Esophagus squamous epithelium (tissue), 4 donors: ENCODE results near the gene GAB2.

Experiments
- POLR2A ChIP-seq, 4 donors: fragments of 450-650 bp; IDR thresholded peaks; one replicate each; pipeline ENCODE4 v1.6.1; 2017; ENCODE audit warnings: antibody characterized with exemption in 4 of 4, mild to moderate bottlenecking in 4 of 4, moderate library complexity in 3 of 4
- TF ChIP-seq, protein P1 (sequence below), 6 experiments: fragments of 450-650 bp in 4 of 6; fragments of 200-600 bp in 2 of 6; sonication (generic) in 2 of 6; IDR thresholded peaks; one replicate each; pipeline ENCODE4 v1.5.1; 2016 to 2019; ENCODE audit warnings: antibody characterized with exemption in 6 of 6, mild to moderate bottlenecking in 4 of 6, moderate library complexity in 4 of 6

DNA sequence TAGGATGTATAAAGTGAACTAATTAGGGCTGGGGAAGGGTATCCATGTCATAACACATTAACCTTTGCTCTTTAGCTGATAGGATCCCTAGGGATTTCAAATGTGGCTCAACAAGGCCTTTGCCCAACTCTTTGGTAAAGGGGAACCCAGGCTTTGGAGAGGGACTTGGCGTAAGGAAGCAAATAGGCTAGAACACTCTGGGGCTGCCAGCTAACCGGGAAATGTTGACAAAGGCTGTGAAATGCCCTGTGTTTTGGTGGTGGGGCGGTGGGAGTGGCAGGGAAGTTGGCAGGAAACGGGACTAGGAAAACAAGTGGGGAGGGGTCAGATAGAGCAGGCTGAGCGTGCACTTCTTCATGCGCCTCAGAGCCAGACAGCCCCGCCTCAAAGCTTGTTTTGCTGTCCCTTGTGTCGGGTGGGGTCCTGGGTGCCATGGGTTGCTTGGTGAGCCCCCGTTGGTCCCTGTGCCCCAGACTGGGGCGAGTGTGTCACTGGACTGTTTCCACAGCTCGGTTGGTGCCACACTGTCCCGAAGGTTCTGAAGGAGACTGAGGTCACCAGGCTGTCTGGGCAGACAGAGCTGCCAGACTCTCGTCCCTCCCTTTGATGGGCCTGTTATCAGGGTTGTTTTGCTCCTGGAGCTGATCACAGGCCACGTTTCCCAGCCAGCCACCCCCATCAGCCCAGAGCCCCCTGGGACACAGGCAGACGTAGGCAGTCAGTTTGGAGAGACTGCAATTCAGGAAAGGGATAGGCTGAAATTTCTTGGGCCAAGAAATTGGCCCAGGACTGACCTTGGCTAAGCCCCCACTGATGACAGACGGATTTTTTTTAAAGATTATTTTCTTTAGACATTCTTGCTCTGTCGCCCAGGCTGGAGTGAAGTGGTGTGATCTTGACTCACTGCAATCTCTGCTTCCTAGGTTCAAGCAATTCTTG lies 248.8 kb downstream of the GAB2 start:
- TF ChIP-seq, protein P1, sequence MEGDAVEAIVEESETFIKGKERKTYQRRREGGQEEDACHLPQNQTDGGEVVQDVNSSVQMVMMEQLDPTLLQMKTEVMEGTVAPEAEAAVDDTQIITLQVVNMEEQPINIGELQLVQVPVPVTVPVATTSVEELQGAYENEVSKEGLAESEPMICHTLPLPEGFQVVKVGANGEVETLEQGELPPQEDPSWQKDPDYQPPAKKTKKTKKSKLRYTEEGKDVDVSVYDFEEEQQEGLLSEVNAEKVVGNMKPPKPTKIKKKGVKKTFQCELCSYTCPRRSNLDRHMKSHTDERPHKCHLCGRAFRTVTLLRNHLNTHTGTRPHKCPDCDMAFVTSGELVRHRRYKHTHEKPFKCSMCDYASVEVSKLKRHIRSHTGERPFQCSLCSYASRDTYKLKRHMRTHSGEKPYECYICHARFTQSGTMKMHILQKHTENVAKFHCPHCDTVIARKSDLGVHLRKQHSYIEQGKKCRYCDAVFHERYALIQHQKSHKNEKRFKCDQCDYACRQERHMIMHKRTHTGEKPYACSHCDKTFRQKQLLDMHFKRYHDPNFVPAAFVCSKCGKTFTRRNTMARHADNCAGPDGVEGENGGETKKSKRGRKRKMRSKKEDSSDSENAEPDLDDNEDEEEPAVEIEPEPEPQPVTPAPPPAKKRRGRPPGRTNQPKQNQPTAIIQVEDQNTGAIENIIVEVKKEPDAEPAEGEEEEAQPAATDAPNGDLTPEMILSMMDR (IDR thresholded peaks at IDR 0.05): no peak
- no peak for TF ChIP-seq POLR2A (IDR thresholded peaks at IDR 0.05)
